OCI-LY1 (cell line): ENCODE measurements around the gene FGF9.

Source experiments
- EZH2 ChIP-seq: fragments of 200-600 bp; sonication (generic), shearing (Covaris generic); IDR thresholded peaks from 2 replicates; pipeline ENCODE4 v1.8.0; 2017; ENCODE audit warnings: borderline replicate concordance, mixed run types, mild to moderate bottlenecking, antibody characterized with exemption, low read length, moderate library complexity, mixed read lengths
- TF ChIP-seq, protein P1 (sequence below): fragments of 200-600 bp; sonication (generic), shearing (Covaris generic); IDR thresholded peaks from 2 replicates; pipeline ENCODE4 v1.5.1; 2017; ENCODE audit warnings: mild to moderate bottlenecking, antibody characterized with exemption, low read length, moderate library complexity, mixed read lengths

GRCh38 chr13:21691500-21691899, 20.6 kb downstream of the FGF9 start:
- TF ChIP-seq, protein P1, sequence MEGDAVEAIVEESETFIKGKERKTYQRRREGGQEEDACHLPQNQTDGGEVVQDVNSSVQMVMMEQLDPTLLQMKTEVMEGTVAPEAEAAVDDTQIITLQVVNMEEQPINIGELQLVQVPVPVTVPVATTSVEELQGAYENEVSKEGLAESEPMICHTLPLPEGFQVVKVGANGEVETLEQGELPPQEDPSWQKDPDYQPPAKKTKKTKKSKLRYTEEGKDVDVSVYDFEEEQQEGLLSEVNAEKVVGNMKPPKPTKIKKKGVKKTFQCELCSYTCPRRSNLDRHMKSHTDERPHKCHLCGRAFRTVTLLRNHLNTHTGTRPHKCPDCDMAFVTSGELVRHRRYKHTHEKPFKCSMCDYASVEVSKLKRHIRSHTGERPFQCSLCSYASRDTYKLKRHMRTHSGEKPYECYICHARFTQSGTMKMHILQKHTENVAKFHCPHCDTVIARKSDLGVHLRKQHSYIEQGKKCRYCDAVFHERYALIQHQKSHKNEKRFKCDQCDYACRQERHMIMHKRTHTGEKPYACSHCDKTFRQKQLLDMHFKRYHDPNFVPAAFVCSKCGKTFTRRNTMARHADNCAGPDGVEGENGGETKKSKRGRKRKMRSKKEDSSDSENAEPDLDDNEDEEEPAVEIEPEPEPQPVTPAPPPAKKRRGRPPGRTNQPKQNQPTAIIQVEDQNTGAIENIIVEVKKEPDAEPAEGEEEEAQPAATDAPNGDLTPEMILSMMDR, result no peak
- no peak for TF ChIP-seq EZH2
